Hindlimb muscle (tissue), 1 donor: ENCODE data around the gene CKAP4. TPM values are rescaled to one million over a fixed set of nuclear protein-coding genes. Genes with fewer than 3 reads are reported as not detected.

Experiments
- DNase-seq: peaks from one replicate; pipeline ENCODE4 v3.0.0-alpha.2; 2013
- polyA plus RNA-seq: library from polyadenylated mRNA; unstranded; fragments of 120-200 nt; gene quantifications from one replicate; pipeline ENCODE4 v1.2.1, GENCODE V29; 2013; ENCODE audit not compliant: insufficient read length

CKAP4 gene
- polyA plus RNA-seq, 1 donor: 66.8 TPM

DNA sequence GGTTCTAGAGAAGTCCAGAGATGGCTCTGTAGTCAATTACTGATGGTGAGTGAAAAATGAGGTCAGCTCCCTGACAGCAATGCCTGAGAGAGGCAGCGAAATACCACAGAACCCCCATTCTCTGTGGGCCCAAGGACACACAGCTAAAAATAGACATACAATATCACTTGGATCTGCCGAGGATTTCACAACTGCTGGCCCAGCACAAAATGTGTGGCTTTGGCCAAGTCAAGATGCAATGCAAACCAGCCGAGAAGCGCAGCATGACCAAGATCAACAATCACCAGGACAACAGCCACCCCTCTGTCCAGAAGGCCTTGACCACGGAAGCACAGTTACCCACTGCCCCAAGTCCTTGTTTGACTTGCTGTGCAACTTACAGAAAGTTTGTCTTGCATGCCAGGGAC is 52.2 kb downstream of the CKAP4 start:
- no peak for DNase-seq

DNA sequence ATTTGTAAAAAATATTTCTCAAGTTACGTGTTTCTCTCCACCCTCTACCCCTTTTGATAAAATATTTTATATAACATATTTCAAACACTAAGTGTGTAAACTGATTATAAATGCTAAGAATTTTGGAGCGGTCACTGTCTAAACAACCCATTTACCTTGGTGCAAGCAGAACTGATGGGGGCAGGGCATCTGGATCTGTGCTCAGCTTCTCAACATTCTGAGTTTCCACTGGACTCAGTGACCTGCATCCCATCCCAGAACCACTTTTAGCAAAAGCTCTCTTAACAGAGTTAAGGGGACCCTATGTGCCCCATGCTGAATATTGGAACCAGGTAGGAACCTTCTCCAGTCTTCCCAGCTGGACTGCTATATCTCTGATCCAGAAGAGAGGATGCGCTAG is 53.5 kb downstream of the CKAP4 start:
- no peak for DNase-seq

GRCh38 chr12:106193394-106194215 is 54.2 kb downstream of the CKAP4 start:
- no peak for DNase-seq

DNA sequence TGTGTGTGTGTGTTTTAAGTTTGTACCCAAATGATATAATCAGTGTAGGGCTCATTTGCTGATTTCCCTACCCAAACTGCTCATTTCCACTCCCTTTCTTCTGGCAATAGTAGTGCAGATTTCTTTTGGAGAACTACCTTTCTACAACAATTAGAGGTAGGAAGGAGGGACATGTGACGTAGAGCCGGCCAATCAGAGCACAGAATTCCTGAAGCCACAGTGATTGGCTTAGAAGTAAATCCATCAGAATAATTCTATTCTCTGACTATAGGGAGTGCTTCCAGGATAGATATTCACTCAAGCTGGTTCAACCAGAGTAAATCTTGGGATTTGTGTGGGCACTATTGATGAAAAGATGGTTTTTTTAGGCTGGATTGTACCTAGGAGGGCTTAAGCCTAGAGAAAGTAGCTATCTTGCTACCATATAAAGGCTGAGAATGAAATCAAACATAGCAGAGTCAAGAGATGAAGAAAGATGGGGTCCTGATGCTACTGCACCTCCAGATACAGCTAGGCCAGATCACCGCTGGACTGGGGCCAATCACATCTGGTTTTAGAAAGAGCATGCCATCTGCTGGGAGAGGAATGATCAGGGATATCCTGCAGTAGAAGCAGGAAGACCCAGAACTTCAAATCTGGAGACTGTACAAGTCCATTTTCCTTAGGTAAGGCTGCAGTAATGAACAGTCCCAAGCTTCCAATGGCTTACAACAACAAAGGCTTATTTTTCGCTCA is 55.0 kb downstream of the CKAP4 start:
- no peak for DNase-seq

DNA sequence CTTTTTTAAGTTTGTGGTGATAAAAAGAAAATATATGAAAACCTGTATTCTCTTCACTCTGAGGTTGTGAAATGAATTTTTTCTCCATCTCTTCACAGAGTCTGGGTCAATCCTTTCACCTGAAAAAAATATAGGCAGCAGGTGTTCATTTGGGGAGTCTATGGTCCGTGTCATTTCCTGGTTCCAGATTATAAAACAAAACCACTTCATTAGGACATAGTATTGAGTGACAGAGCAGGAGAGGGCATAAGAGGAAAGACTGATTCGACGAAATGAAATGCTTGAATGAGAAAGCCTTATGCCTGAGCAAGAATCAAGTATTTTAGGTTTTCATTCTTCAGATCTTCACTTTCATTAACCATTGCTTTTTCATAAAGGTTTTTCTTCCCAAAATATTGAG is 57.2 kb downstream of the CKAP4 start:
- DNase-seq: no peak

- no peak for DNase-seq
Observed at GRCh38 chr12:106189341-106189740, 58.5 kb downstream of the CKAP4 start.

DNA sequence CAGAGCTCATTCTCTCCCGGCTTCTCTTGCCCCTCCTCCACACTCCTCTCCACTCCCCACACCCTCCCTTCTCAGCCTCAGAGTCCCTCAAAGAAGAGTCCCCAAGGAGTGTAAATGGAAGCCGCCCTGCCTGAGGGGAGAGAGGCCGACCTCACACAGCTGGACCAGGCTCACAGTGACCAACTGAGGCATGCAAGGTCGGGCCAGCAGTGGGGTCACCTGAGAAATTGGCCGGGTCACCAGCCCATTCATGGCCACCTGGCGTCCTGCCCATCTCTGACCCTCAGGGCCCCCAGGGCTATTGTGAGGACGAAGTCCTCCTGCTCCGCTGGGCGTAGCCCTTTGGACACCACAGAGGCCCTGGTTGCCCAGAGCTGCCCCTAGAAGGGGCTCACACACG is 59.6 kb downstream of the CKAP4 start:
- DNase-seq: no peak

Other genes starting within 250 kb of the CKAP4 start
- gene NUAK1, start 109.1 kb downstream of the CKAP4 start, polyA plus RNA-seq: 9.7 TPM
- gene TCP11L2, start 54.7 kb upstream of the CKAP4 start, polyA plus RNA-seq: 11.3 TPM
- gene POLR3B, start 109.7 kb upstream of the CKAP4 start, polyA plus RNA-seq: 11.9 TPM